Ovary (tissue), 3 donors: ENCODE results near the gene PIP5K1B.

ENCODE experiments used
- CTCF ChIP-seq, 3 donors: fragments of 450-650 bp in 2 of 3; fragments of 200-600 bp in 1 of 3; IDR thresholded peaks; one replicate each; pipeline versions ENCODE4 v1.5.1 to v1.8.0; 2016 to 2022; ENCODE audit warnings: antibody characterized with exemption in 3 of 3, mild to moderate bottlenecking in 1 of 3
- EP300 ChIP-seq: sonication (generic); formaldehyde crosslinking; IDR thresholded peaks from one replicate; pipeline ENCODE4 v1.6.1; 2017; ENCODE audit warnings: antibody characterized with exemption
- donor health status: DM: no; HTN: no; CAD: no.

GRCh38 chr9:69028754-69029153 lies 323.7 kb downstream of the PIP5K1B start:
- TF ChIP-seq CTCF (IDR thresholded peaks at IDR 0.05) (no peak), EP300 (no peak)
